GM10847 (cell line): ENCODE data around the gene MGRN1.

Experiments
- POLR2A ChIP-seq: IDR thresholded peaks from 2 replicates; pipeline ENCODE4 v1.6.1; 2011; ENCODE audit not compliant: insufficient read length; ENCODE audit errors: extremely low read depth

The MGRN1 gene

DNA sequence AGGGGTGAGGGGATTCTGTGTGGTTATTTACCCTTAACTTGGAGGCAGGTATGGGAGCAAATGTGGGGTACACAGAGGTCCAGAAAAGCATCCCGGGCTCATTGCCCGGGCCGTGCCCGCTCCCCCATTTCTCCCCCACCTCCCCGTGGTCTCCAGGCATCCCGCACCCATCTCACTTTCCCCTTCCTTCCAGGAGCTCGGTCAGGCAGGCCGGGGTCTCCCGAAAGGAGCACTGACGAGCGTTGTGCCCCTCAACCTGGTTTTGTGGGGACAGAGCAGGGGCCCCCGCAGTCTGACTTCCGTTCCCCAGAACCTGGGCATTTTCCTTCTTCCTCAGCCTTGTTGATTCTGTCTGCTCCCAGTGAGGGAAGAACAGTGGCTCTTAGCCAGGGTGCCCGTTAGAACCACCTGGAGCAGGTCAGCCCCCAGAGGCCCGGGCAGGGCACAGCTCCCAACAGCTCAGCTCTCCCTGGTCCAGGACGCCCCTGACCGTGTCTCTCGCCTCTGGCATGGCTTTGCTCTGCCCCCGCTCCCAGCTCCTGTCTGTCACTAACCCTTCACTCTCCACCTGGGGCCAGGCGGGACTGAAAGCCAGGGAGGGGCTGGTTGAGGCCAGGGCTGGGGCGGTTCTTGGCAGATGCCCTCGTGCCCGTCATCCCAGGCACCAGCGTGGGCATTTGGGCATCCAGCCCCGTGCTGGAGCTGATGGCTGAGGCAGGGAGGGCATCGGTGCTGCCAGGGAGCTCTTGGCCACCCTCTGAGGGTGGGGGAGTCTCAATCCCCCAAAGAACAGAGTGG, 56.2 kb downstream of the MGRN1 start:
- no peak for TF ChIP-seq POLR2A

DNA sequence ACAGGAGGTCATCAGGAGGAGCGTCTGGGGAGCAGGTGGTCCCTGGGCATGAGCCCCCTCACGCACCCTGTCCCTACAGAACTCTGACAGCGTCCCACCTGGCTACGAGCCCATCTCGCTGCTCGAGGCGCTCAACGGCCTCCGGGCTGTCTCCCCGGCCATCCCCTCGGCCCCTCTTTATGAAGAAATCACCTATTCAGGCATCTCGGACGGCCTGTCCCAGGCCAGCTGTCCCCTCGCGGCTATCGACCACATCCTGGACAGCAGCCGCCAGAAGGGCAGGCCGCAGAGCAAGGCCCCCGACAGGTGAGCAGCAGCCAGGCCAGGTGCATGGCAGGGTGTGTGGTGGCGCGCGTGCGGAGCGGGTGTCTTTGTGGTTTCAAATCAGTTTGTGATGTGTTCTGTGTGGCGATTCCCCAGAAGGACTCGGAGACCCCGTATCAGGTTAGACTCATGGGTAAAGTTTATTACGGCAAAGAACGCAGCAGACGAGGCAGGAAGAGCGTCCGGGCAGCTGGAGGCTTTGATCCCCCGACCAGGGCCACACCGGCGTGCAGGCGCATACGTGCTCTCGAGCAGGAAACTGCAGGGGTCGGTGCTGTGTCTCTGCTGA, 57.0 kb downstream of the MGRN1 start:
- TF ChIP-seq POLR2A = no peak

DNA sequence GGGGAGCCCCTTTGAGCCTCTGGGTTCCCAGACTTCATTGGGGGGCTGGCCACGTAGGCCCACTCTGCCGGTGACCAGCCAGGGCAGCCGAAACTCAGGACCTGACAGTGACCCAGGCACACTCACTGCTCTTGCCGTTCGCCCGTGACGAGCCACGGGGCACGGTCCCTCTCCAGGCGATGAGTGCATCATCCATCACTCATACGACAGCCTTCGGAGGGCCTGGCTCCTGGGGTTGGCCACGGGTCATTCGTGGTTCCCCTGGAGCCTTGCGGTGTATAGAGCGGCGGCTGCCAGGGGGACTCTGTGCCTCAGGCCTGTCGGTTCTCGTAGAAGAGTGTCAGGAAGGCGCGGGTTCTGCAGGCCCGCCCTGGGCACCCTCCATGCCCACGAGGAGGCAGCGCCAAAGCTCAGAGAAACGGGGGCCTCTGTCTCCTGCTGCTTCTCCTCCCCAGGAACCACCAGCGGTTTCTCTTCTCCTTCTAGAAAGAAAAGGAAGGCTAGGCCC, 57.5 kb downstream of the MGRN1 start:
- no peak for TF ChIP-seq POLR2A

DNA sequence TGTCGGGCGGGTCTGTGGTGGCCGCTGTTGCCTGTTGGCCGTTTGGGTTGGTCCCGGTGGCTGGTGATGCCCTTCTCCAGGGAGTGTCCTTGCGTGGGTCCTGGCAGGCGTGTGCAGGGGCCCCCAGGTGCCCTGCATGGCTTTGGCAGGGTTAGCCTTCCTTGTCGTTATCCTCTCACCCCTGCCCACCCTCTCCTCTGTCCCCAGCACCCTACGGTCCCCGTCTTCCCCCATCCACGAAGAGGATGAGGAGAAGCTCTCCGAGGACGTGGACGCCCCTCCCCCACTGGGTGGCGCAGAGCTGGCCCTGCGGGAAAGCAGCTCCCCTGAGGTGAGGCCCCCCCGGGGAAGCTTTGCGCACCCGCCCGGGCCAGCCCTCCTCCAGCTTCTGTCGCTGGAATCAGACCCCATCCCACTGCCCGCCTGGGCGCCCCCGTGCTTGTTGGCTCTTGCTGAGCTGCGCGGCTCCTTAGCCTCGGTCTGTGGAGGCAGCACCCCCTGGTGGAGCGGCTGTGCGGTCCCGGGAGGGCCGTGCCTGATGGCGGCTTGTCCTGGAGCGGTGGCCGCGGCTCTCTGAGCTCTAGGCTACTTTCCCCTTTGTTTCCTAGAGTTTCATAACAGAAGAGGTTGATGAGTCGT, 58.1 kb downstream of the MGRN1 start:
- TF ChIP-seq POLR2A = no peak

DNA sequence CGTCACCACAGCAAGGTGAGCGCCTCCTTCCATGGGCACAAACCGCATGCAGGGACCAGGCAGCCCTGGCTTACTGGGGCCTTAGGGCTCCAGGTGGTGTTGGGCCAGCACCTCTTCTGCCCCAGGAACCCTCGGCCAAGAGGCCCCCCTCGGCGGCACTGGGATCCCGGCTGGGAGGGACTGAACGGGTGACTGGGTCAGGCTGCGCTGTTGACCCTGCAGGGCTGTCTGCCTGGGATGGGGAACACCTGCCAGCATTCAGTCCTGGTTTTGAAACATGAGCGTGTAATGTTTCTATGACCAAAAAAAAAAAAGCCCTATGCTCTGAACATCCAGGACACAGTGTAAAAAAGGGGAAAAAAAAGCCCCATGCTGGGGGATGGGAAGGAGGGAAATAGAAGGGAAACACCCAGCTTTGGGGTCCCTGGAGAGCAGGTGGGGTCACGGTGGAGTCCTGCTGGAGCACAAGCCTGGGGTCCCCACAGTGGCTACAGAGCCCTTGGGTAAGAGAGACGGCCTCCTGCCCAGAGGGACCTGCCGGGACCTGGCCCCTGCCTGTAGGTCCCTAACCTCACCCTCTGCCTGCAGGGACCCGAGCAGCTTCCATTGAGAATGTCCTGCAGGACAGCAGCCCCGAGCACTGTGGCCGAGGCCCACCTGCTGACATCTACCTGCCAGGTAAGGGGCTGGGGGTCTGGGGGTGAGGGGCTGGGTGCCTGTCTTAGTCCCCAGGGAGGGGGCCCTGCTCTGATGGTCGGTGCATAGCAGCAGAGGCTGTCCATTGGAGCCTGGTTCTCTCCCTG, 58.8 kb downstream of the MGRN1 start:
- no peak for TF ChIP-seq POLR2A

DNA sequence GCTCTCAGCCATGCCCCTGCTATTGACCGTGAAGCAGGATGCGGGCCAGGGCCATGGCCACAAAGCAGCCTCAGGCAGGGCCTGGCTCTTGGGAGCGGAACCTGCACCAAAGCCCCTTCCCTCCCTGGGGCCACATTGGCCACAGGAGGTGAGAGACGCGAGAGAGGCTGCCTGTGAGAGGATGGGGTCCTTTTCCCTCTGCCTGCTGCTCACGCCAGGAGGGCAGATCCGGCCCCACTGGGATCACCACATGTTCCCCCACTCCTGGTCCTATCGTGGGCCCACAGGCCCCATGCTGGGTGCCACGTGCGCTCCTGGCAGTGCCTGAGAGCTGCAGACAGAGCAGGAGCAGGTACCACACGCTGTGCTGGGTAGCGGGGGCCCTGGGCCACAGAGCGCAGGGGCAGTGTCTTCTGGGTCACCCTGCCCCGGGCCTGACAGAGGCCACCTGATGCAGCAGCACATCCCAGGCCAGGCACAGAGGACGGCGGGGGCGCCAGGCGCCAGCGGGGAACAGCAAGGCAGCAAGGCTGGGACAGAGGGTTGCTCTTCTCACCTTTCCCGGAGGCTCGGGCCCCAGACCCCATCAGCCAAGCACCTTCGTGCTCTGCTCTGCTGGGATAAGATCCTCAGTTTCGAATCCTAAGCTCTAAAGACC, 59.6 kb downstream of the MGRN1 start:
- TF ChIP-seq POLR2A = no peak

DNA sequence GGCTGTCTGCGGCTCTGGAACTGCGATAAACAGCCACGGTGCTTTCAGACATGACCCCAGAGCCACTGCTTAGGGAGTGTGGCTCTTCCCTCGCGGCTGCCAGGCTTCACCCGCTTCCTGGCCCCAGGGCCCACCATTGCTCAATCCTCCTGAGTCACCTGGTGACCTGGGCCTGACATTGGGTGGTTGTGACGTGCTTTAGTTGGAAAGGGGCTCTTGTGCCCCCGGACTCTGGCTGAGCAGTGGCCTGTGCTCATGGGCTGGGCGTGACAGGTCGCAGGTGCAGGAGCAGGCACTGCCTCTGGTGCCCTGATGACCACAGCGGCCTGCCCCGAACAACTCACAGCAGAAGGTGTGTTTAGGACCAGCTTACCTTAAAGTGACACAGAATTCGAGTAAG, 60.1 kb downstream of the MGRN1 start:
- TF ChIP-seq POLR2A = no peak

DNA sequence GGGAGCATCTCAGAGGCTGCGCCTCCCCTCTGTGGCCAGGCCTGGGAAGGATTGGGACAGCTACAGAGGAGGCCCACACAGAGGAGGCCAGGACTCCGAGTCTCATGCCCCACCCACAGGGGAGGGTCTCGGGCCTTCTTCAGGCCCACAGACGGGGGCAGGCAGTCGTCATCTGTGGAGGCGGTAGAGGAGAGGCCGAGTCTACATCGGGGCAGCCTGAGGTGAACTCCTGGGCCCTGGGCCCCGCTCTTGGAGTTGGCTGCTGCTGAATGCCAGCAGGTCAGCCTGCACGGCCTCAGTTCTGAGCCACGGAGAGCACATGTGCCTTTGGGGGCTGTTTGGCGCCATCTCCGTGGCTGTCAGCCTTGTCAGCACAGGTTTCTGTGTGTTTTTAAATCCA, 60.7 kb downstream of the MGRN1 start:
- no peak for TF ChIP-seq POLR2A

DNA sequence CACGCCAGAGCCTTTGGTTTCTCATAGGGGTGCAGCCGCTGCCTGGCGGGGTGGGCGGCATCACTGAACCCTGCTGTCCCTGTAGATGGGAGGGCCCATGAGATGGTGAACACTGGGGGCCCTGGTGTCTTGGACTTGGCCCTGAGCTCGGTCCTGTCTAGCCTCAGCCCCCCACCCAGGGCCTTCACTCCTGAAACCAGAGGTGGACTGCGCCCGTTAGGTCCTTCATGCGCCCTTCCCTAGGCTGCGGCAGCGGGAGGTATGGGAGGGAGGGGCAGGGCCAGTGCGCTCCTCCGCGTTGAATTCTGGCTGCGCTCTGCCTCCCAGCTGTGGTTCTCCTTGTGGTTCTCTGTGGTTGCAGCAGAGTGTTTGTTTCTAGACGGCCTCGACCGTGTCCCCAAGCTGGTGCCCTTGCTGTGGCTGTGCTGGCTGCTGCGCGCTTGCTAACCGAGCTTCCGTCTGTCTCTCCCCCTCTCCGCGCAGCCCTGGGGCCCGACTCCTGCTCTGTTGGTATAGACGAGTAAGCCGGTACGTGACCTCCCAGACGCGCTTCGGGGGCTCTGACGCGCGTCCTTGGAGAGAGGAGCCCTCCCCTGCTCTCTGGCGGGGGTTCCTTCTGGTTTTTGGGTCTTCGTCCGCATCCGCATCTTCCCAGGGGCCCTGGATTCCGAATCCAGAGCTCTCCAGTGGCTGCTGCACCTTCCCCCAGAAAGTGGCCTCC, 61.3 kb downstream of the MGRN1 start:
- no peak for TF ChIP-seq POLR2A

DNA sequence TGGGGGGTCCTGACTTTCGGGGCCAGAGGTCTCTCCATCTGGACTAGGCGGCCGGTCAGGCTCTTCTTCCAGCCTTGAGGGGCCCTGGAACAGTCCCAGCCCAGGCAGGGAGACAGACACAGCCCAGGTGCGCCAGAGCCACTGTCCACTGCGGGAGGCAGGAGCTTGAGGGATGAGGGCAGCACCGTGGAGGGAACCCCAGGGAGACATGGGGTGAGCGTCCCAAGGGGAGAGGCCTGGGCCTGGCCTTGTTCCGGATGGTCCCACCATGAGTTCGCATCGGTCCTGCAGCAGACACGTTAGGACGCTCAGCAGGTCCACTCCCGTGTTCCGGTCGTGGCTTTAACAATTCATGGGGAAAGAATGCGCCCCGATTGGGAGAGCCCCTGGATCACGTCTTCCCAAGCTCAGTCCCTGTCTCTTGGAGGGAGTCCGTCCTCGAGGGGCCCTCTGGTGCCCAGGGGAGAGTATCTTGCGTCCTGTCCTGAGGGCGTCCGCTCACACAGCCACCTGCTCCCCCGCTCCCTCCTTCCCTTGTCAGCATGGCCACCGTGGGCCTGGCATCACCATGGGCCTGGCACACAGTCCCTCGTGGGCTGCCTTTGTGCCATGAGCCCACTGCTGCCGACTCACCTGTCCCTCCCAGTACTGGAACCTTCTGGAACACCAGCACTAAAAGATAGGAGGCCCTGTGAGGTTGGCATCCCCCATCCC, 62.0 kb downstream of the MGRN1 start:
- no peak for TF ChIP-seq POLR2A

DNA sequence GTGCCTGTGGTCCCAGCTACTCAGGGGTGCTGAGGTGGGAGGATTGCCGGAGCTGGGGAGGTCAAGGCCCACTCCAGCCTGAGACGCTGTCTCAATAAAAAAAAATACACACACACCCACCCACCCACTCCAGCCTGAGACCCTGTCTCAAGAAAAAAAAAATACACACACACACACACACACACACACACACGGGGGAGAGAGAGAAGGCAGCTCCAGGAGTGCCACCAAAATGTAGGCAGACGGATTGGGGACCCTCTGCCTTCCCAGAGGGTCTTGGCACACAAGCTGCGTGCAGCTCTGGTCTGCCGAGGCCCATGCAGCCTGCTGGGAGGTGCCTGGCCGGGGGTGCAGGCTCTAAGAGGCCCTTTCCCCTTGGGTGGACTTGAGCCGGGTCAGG, 62.8 kb downstream of the MGRN1 start:
- no peak for TF ChIP-seq POLR2A

DNA sequence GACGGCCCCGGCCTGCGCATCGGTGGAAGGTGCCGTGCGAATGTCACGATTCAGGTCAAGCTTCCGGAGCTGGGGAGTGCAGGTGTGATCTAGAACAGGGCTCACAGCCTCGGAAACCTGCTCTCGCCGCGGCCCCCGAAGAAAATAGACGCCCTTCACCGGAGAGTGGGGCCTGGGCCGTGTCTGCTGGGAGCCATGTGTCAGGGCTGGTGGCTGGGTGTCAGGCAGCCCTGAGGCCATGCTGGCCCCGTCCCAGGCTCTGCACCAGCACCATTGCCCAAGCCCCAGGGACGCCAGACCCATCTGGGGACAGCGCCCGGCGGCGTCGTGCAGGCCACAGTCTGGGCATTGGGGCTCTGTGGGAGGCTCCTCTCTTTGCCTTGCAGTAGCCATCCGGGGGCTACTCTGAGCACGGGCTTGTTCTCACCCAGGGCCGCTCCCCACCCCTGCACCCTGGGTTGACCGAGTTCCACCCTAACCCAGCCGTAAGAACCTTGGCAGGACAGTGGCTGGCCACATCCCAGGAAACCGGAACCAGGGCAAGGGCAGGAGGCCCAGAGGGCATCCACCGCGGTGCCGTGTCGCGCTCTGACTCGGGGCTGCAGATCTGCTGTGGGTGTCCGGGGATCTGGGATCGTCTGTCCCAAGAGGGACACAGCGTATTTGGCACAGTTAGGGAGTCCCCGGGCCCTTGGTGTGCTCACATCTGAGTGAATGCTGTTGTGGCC, 63.5 kb downstream of the MGRN1 start:
- TF ChIP-seq POLR2A = no peak

DNA sequence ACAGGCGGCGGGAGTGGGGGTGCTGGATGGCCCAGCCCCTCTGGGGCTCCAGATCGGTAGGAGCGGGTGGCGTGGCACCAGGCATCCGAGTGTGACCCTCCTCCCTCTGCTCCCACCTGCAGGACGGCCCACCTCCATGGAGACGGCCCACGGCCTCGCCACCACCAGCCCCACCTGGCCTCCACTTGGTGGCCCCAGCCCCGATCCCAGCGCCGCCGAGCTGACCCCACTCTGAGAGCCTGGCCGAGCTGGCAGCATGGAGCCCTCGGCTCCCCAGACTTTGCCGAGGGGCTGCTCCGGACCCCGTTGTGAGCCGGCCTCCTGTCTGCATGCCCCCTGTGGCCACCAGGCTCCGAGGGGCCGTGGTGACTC, 64.0 kb downstream of the MGRN1 start:
- TF ChIP-seq POLR2A = no peak
